SK-N-SH (cell line): ENCODE data around the gene BRD3. TPM values are rescaled to one million over a fixed set of nuclear protein-coding genes. Genes with fewer than 3 reads are reported as not detected.

ENCODE experiments used
- CTCF ChIA-PET: fragments of 300-600, 350-600 bp; formaldehyde crosslinking; extraction: SDS; loops from one replicate; lab custom pipeline; 2021; lab: Yijun Ruan, JAX
- POLR2A ChIA-PET: fragments of 350-600 bp; sonication (Branson Sonifier 250); formaldehyde crosslinking; extraction: SDS; loops from one replicate; lab custom pipeline; 2020; ENCODE audit warnings: antibody characterized with exemption, inconsistent platforms; lab: Yijun Ruan, JAX
- DNase-seq: peaks from one replicate; pipeline ENCODE4 v3.0.0; 2012
- H2AFZ ChIP-seq: fragments of 200-600 bp; sonication (generic); 2 replicates; pipeline ENCODE4 v1.8.1; 2016; ENCODE audit warnings: antibody characterized with exemption, mild to moderate bottlenecking, low read depth
- H3F3A ChIP-seq: fragments of 200-600 bp; sonication (generic); replicated peaks from 2 replicates; pipeline ENCODE3; 2016; ENCODE audit warnings: antibody characterized with exemption, mild to moderate bottlenecking; ENCODE audit not compliant: insufficient read depth
- H3K27ac ChIP-seq, 2 experiments: fragments of 200-500 bp in 1 of 2; fragments of 200-600 bp in 1 of 2; sonication (Bioruptor generic) in 1 of 2; sonication (generic), shearing (Covaris generic) in 1 of 2; 2 replicates each; pipeline versions ENCODE4 v1.5.1 to v1.6.1; 2014 to 2016; ENCODE audit warnings: low read depth in 2 of 2, inconsistent platforms in 1 of 2, low read length in 1 of 2, mild to moderate bottlenecking in 1 of 2, mixed read lengths in 1 of 2
- H3K27me3 ChIP-seq: fragments of 200-600 bp; sonication (generic), shearing (Covaris generic); 2 replicates; pipeline ENCODE4 v1.6.1; 2016; ENCODE audit warnings: mixed run types; ENCODE audit not compliant: insufficient read depth
- H3K36me3 ChIP-seq, 2 experiments: fragments of 200-500 bp in 1 of 2; fragments of 200-600 bp in 1 of 2; sonication (Bioruptor generic) in 1 of 2; sonication (generic) in 1 of 2; replicated peaks in 1 of 2; 2 replicates each; pipeline versions ENCODE3 to v1.5.1; 2014 to 2016; ENCODE audit warnings: low read length in 1 of 2, mild to moderate bottlenecking in 1 of 2; ENCODE audit not compliant: insufficient read depth in 2 of 2, control insufficient read depth in 1 of 2
- H3K4me1 ChIP-seq, 2 experiments: fragments of 200-500 bp in 1 of 2; fragments of 200-600 bp in 1 of 2; sonication (Bioruptor generic) in 1 of 2; sonication (generic), shearing (Covaris generic) in 1 of 2; 2 replicates each; pipeline versions ENCODE4 v1.5.1 to v1.6.1; 2014 to 2016; ENCODE audit warnings: low read depth in 1 of 2, low read length in 1 of 2, mixed run types in 1 of 2; ENCODE audit not compliant: insufficient read depth in 2 of 2, control insufficient read depth in 1 of 2
- H3K4me2 ChIP-seq: fragments of 200-600 bp; sonication (generic), shearing (Covaris generic); 2 replicates; pipeline ENCODE4 v1.6.1; 2017; ENCODE audit warnings: mixed run types
- H3K4me3 ChIP-seq, 2 experiments: fragments of 200-500 bp in 1 of 2; fragments of 200-600 bp in 1 of 2; sonication (Bioruptor generic) in 1 of 2; sonication (generic), shearing (Covaris generic) in 1 of 2; 2 replicates each; pipeline versions ENCODE4 v1.5.1 to v1.8.1; 2014 to 2016; ENCODE audit warnings: low read depth in 2 of 2, inconsistent platforms in 1 of 2, low read length in 1 of 2, mild to moderate bottlenecking in 1 of 2, mixed read lengths in 1 of 2, moderate library complexity in 1 of 2
- H3K79me2 ChIP-seq: fragments of 200-600 bp; sonication (generic); 2 replicates; pipeline ENCODE4 v1.8.1; 2017; ENCODE audit warnings: mild to moderate bottlenecking; ENCODE audit not compliant: insufficient read depth
- H3K9ac ChIP-seq: fragments of 200-600 bp; sonication (generic); 2 replicates; pipeline ENCODE4 v1.6.1; 2017; ENCODE audit warnings: mixed run types
- H3K9me2 ChIP-seq: fragments of 200-600 bp; sonication (generic); 2 replicates; pipeline ENCODE4 v1.6.1; 2017; ENCODE audit warnings: mixed run types
- H3K9me3 ChIP-seq: fragments of 200-600 bp; sonication (generic); 2 replicates; pipeline ENCODE4 v1.6.1; 2017; ENCODE audit warnings: mixed run types, mild to moderate bottlenecking, moderate library complexity
- H4K20me1 ChIP-seq: fragments of 200-600 bp; sonication (generic); 2 replicates; pipeline ENCODE4 v1.6.1; 2017; ENCODE audit warnings: mild to moderate bottlenecking, mixed run types; ENCODE audit not compliant: insufficient read depth
- FOXJ3 ChIP-seq: sonication (generic); formaldehyde crosslinking; IDR thresholded peaks from 2 replicates; pipeline ENCODE4 v1.5.1; 2020; ENCODE audit warnings: mild to moderate bottlenecking, missing genetic modification reagents
- GABPA ChIP-seq: IDR thresholded peaks from 2 replicates; pipeline ENCODE4 v1.4.0; 2012; ENCODE audit warnings: low read depth, mild to moderate bottlenecking
- MEF2A ChIP-seq: IDR thresholded peaks from 2 replicates; pipeline ENCODE4 v1.4.0; 2012; ENCODE audit warnings: low read depth, borderline replicate concordance
- POLR2AphosphoS5 ChIP-seq: IDR thresholded peaks from 2 replicates; pipeline ENCODE4 v1.6.1; 2012; ENCODE audit warnings: low read depth, low read length
- RXRA ChIP-seq: IDR thresholded peaks from 2 replicates; pipeline ENCODE4 v1.4.0; 2012; ENCODE audit warnings: low read depth, mild to moderate bottlenecking, borderline replicate concordance
- YY1 ChIP-seq: IDR thresholded peaks from 2 replicates; pipeline ENCODE4 v1.4.0; 2012; ENCODE audit warnings: low read depth, mild to moderate bottlenecking
- WGBS: methylation state at CpG from one replicate; pipeline ENCODE4 v1.1.6; 2017; ENCODE audit warnings: low lambda C conversion rate; 5-methylcytosine and 5-hydroxymethylcytosine counted together
- polyA plus RNA-seq, 3 experiments: library from polyadenylated mRNA; depleted of rRNA; stranded (reverse); fragments of >200 nt; gene quantifications; 2 replicates each; pipeline ENCODE4 v1.2.3, GENCODE V29; 2012
- TF ChIP-seq, protein P1 (sequence below): fragments of 150-350 bp; IDR thresholded peaks from 2 replicates; pipeline ENCODE4 v1.6.1; 2017; ENCODE audit warnings: antibody characterized with exemption, low read length, low read depth, borderline replicate concordance
- TF ChIP-seq, protein P2 (sequence below): IDR thresholded peaks from 2 replicates; pipeline ENCODE4 v1.4.0; 2012; ENCODE audit warnings: low read depth, borderline replicate concordance
- TF ChIP-seq, protein P3 (sequence below): fragments of 200-600 bp; sonication (generic); IDR thresholded peaks from 2 replicates; pipeline ENCODE4 v1.6.1; 2017; ENCODE audit warnings: antibody characterized with exemption, mild to moderate bottlenecking, moderate library complexity
- TF ChIP-seq, protein P4 (sequence below): fragments of 150-350 bp; IDR thresholded peaks from 2 replicates; pipeline ENCODE4 v1.6.1; 2016; ENCODE audit warnings: mild to moderate bottlenecking, low read depth, low read length

BRD3 gene
- polyA plus RNA-seq, 1 of the 3 experiments (the other 2 are of a cell fraction) = 11.4 TPM

GRCh38 chr9:134004131-134004873, 63.5 kb downstream of the BRD3 start (continued):
- TF ChIP-seq, protein P1, sequence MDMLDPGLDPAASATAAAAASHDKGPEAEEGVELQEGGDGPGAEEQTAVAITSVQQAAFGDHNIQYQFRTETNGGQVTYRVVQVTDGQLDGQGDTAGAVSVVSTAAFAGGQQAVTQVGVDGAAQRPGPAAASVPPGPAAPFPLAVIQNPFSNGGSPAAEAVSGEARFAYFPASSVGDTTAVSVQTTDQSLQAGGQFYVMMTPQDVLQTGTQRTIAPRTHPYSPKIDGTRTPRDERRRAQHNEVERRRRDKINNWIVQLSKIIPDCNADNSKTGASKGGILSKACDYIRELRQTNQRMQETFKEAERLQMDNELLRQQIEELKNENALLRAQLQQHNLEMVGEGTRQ = no peak

DNA sequence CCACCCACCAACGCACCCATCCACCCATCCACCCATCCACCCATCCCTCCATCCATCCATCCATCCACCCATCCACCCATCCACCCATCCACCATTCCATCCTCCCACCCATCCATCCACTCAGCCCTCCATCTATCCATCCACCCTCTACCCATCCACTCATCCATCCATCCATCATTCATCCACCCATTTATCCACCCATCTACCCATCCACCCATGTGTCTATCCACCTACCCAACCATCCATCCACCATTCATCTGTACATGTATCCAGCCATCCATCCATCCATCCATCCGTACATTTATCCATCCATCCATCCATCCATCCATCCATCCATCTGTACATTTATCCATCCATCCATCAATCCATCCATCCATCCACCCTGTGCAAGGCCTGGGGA, 64.6 kb downstream of the BRD3 start:
- no peaks in the 10 kb centered on the region for H3F3A ChIP-seq
- DNase-seq = no peak
- 55% methylated on average over 2 of the region's 2 CpGs for WGBS
- no peak overlapping the region for H3K4me3 ChIP-seq
- H2AFZ ChIP-seq = no peak overlapping the region
- H3K9ac ChIP-seq = no peak overlapping the region
- H3K36me3 ChIP-seq = no peaks in the 10 kb centered on the region
- POLR2A ChIA-PET = no interaction called here
- no peaks in the 10 kb centered on the region for H3K79me2 ChIP-seq
- H3K9me2 ChIP-seq = no peaks in the 10 kb centered on the region
- H3K9me3 ChIP-seq = no peaks in the 10 kb centered on the region
- CTCF ChIA-PET = interaction anchor here (1.5 to 7.3 kb wide), 3 partner anchors 9 to 221 kb away, joined by 4 to 72 read pairs (median 6); no protein-coding TSS in a partner anchor
- peaks cover 0 to 11% of the 10 kb centered on the region in 2 experiments; a peak in 1 of 4 replicates for H3K4me1 ChIP-seq
- no peak overlapping the region for H3K4me2 ChIP-seq
- no peak for TF ChIP-seq RXRA
- no peak for TF ChIP-seq MEF2A
- TF ChIP-seq, protein P2, sequence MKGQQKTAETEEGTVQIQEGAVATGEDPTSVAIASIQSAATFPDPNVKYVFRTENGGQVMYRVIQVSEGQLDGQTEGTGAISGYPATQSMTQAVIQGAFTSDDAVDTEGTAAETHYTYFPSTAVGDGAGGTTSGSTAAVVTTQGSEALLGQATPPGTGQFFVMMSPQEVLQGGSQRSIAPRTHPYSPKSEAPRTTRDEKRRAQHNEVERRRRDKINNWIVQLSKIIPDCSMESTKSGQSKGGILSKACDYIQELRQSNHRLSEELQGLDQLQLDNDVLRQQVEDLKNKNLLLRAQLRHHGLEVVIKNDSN = no peak
- no peak for TF ChIP-seq YY1
- TF ChIP-seq, protein P3, sequence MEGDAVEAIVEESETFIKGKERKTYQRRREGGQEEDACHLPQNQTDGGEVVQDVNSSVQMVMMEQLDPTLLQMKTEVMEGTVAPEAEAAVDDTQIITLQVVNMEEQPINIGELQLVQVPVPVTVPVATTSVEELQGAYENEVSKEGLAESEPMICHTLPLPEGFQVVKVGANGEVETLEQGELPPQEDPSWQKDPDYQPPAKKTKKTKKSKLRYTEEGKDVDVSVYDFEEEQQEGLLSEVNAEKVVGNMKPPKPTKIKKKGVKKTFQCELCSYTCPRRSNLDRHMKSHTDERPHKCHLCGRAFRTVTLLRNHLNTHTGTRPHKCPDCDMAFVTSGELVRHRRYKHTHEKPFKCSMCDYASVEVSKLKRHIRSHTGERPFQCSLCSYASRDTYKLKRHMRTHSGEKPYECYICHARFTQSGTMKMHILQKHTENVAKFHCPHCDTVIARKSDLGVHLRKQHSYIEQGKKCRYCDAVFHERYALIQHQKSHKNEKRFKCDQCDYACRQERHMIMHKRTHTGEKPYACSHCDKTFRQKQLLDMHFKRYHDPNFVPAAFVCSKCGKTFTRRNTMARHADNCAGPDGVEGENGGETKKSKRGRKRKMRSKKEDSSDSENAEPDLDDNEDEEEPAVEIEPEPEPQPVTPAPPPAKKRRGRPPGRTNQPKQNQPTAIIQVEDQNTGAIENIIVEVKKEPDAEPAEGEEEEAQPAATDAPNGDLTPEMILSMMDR = no peak
- no peak for TF ChIP-seq GABPA
- TF ChIP-seq FOXJ3 = no peak
- TF ChIP-seq, protein P4, sequence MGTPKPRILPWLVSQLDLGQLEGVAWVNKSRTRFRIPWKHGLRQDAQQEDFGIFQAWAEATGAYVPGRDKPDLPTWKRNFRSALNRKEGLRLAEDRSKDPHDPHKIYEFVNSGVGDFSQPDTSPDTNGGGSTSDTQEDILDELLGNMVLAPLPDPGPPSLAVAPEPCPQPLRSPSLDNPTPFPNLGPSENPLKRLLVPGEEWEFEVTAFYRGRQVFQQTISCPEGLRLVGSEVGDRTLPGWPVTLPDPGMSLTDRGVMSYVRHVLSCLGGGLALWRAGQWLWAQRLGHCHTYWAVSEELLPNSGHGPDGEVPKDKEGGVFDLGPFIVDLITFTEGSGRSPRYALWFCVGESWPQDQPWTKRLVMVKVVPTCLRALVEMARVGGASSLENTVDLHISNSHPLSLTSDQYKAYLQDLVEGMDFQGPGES = no peak
- no peak for TF ChIP-seq POLR2AphosphoS5
- H4K20me1 ChIP-seq = no peaks in the 10 kb centered on the region
- no peak overlapping the region for H3K27ac ChIP-seq
- no peaks in the 10 kb centered on the region for H3K27me3 ChIP-seq
